ENCODE results near the gene TRIM8. TPM values are rescaled to one million over a fixed set of nuclear protein-coding genes. Genes with fewer than 3 reads are reported as not detected.

The TRIM8 gene
- total and polyA plus RNA-seq, 8 donors, result 40.0 to 253 (median 75.8) TPM

DNA sequence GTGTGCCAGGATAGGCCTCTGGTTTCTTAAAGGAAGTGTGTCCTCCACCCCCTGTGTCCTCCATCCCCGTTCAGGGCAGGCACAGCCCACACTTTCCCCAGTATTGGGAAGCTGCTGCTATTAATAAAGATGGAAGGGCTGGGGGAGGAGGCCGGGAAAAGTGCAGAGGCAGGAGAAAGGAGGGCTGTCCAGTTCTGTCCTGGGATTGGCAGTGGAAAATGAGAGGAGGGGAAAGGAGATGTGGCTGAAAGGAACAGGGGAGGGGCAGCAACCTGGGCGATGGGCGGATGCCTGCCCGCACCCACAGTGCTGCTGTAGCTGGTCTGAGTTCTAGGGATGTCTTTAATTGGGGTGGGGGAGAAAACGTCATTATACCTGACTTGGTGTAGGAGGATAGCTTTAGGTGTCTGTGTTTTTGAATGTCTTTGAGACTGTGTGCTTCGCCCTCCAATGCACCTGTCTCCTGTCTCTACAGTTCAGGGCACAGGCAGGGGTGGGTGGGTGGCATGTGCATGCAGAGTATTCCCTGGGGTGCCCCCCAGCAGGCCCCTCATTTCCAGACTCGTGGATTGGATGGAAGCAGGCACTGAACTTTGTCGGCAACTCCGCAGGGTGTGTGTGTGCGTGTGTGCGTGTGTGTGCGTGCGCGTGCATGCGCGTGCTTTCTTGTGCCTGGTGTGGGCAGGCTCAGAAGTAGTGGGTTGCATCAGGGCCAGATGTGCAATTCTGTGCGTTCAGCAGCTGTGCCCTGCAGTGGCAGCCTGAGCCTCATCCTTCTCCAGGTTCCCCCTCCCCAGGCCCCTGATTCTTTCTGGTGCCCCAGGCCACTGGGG, 2.5 kb downstream of the TRIM8 start:
- no peaks in the 10 kb centered on the region for H3K27me3 ChIP-seq
- TF ChIP-seq CTCF (IDR thresholded peaks at IDR 0.05) (peak in 1 of 7 experiments; percentile 1), POLR2AphosphoS5 (IDR thresholded peaks at IDR 0.05) (peak in 1 of 3 donors; percentile 30), EP300 (IDR thresholded peaks at IDR 0.05) (no peak), POLR2A (IDR thresholded peaks at IDR 0.05) (no peak)
- intact Hi-C loops (cut with DNase I; ENCODE audit: low total_unique reads), result no loop called here
- no peaks in the 10 kb centered on the region for H3K9me3 ChIP-seq
- H3K36me3 ChIP-seq, result peaks cover 0 to 29% (median 22%) of the 10 kb centered on the region in 4 donors
- DNase-seq, result peak; percentile 32 to 85
- H3K27ac ChIP-seq, result peak overlapping the region; percentile 86 to 100 (median 99)
- H3K4me1 ChIP-seq, result peaks cover 55 to 67% (median 60%) of the 10 kb centered on the region in 4 donors
- H3K4me3 ChIP-seq, result peak overlapping the region; percentile 77 to 97 (median 89)
- WGBS, 5 donors, result 5 to 11% (median 7%) methylated on average over 8 to 18 of the region's 18 CpGs

GRCh38 chr10:102647443-102648268, 3.4 kb downstream of the TRIM8 start:
- Histone ChIP-seq H3K9me3 (no peaks in the 10 kb centered on the region), H3K27me3 (no peaks in the 10 kb centered on the region), H3K36me3 (peaks cover 0 to 33% (median 28%) of the 10 kb centered on the region in 4 donors), H3K4me3 (peak overlapping the region; percentile 77 to 97 (median 89)), H3K4me1 (peaks cover 57 to 76% (median 66%) of the 10 kb centered on the region in 4 donors), H3K27ac (peak overlapping the region; percentile 86 to 100 (median 99))
- TF ChIP-seq POLR2A (IDR thresholded peaks at IDR 0.05), result no peak
- no peak for TF ChIP-seq CTCF (IDR thresholded peaks at IDR 0.05)
- no peak for TF ChIP-seq POLR2AphosphoS5 (IDR thresholded peaks at IDR 0.05)
- TF ChIP-seq EP300 (IDR thresholded peaks at IDR 0.05), result no peak
- WGBS, 5 donors, result 33 to 46% (median 39%) methylated on average over 6 to 7 of the region's 7 CpGs
- no peak for DNase-seq
- intact Hi-C loops (cut with DNase I; ENCODE audit: low total_unique reads), result no loop called here

DNA sequence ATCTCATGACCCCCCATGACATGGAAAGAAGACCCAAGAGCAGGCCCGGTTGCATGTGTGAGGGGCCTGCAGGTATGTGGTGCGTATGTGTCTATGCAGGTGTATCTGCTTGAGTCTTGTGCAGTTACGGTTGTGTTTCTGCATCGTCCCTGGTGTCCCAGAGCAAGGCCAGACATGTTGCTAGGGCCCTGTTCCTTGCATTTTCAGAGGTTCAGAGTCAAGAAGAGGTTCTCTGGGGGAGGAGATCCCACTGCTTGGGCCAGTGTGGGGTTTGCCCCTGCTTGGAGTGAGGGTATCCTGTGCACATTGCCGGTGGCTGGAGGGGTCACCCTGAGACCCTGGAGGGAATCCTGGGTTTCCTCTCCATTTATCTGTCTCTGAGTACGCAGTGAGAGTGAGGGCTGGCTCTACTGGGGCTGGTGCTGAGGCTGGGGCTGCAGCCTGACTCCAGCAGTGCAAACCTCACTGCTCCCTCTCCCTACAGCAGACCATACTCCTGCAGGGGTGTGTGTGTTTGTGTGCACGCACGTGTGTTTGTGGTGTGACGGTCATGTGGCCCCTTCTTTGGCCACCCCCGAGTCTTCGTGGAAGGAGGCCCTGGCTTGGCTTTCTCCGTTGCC, 4.1 kb downstream of the TRIM8 start:
- peak overlapping the region; percentile 77 to 97 (median 89) for H3K4me3 ChIP-seq
- intact Hi-C loops (cut with DNase I; ENCODE audit: low total_unique reads), result no loop called here

More for the DNA sequence above, 4.1 kb downstream of the TRIM8 start:
- H3K36me3 ChIP-seq, result peaks cover 0 to 41% (median 34%) of the 10 kb centered on the region in 4 donors
- H3K27me3 ChIP-seq, result no peaks in the 10 kb centered on the region
- DNase-seq, result no peak
- WGBS, 5 donors, result 14 to 41% (median 16%) methylated on average over 10 to 12 of the region's 12 CpGs
- H3K4me1 ChIP-seq, result peaks cover 60 to 83% (median 73%) of the 10 kb centered on the region in 4 donors
- H3K27ac ChIP-seq, result peak overlapping the region; percentile 86 to 100 (median 99)
- TF ChIP-seq POLR2AphosphoS5 (IDR thresholded peaks at IDR 0.05), result no peak
- no peak for TF ChIP-seq POLR2A (IDR thresholded peaks at IDR 0.05)
- no peak for TF ChIP-seq CTCF (IDR thresholded peaks at IDR 0.05)
- no peak for TF ChIP-seq EP300 (IDR thresholded peaks at IDR 0.05)
- H3K9me3 ChIP-seq, result no peaks in the 10 kb centered on the region
